Activated B cell treated with CpG ODN at 0.5 μM for 24 hours (primary cell): ENCODE results near the gene CCND2. TPM values are rescaled to one million over a fixed set of nuclear protein-coding genes. Genes with fewer than 3 reads are reported as not detected.

Source experiments
- ATAC-seq: fragments of 200-7000 bp; cut with Tn5 transposase; one replicate; pipeline ENCODE4 v1.10.0; 2021; ENCODE audit warnings: low read depth, mild to moderate bottlenecking, moderate library complexity
- CTCF ChIA-PET: fragments of 350-600 bp; sonication (Branson Sonifier 250); formaldehyde crosslinking; loops from one replicate; lab custom pipeline; 2021; ENCODE audit warnings: antibody characterized with exemption; lab: Charles Lee
- POLR2A ChIA-PET: fragments of 350-600 bp; sonication (Branson Sonifier 250); formaldehyde crosslinking; loops from one replicate; lab custom pipeline; 2021; ENCODE audit warnings: antibody characterized with exemption; lab: Charles Lee
- DNase-seq: peaks from one replicate; pipeline ENCODE4 v3.0.0; 2022
- H3K27ac Mint-ChIP-seq: one replicate; pipeline ENCODE4 v1.8.0; 2020; ENCODE audit warnings: mixed read lengths
- H3K27me3 Mint-ChIP-seq: one replicate; pipeline ENCODE4 v1.8.0; 2021; ENCODE audit warnings: mixed read lengths
- H3K36me3 Mint-ChIP-seq: one replicate; pipeline ENCODE4 v1.8.0; 2021; ENCODE audit warnings: low read depth, mixed read lengths
- H3K4me1 Mint-ChIP-seq: one replicate; pipeline ENCODE4 v1.8.0; 2021; ENCODE audit warnings: mixed read lengths
- H3K4me3 Mint-ChIP-seq: one replicate; pipeline ENCODE4 v1.8.0; 2020; ENCODE audit warnings: mild to moderate bottlenecking, mixed read lengths
- H3K9me3 Mint-ChIP-seq: one replicate; pipeline ENCODE4 v1.8.0; 2020; ENCODE audit warnings: mixed read lengths
- intact Hi-C: fragments of 100-400 bp; cut with micrococcal nuclease; formaldehyde crosslinking; loops from one replicate; pipeline ENCODE4 v1.15.1; 2024
- total RNA-seq: library from RNA; stranded (reverse); gene quantifications from 2 replicates; pipeline ENCODE4 v1.2.3, GENCODE V29; 2022
- TF ChIP-seq, protein P1 (sequence below): fragments of 200-600 bp; IDR thresholded peaks from one replicate; pipeline ENCODE4 v1.8.0; 2022; ENCODE audit warnings: antibody characterized with exemption, mild to moderate bottlenecking

CCND2 gene
- total RNA-seq, 1 donor from 2014 or later = 237 TPM

DNA sequence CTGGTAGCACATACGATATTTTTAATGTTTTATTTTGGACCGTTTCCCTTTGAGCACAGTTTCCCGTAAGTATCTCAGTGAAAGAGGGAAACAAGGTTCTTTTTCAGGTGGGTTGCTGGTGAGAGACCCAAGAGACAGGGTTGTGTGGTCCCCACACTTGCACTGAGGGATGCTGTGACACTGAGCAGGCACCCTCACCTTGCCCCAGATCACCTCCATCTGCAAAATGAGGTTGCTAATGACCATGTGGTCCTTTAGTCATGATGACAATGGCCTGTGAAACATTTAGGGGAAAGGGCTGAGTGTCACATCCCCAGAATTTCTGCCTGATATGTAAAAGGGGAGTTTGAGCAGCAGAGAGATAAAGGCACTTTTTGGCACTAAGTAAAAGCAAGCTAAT lies 4.3 kb downstream of the CCND2 start:
- H3K27ac Mint-ChIP-seq = no peak overlapping the region
- no peaks in the 10 kb centered on the region for H3K27me3 Mint-ChIP-seq
- intact Hi-C loops = loop anchor here (1.0 to 10.0 kb wide), 9 partner anchors 171 to 1483 kb away; partner anchors contain the start of genes CRACR2A and FKBP4
- DNase-seq (no peak), ATAC-seq (no peak)
- H3K9me3 Mint-ChIP-seq = no peaks in the 10 kb centered on the region
- POLR2A ChIA-PET = interaction anchor here (1.6 to 6.0 kb wide), 4 partner anchors 9 to 282 kb away, joined by 4 to 48 read pairs (median 12); no protein-coding TSS in a partner anchor
- CTCF ChIA-PET = interaction anchor here (1.2 to 5.8 kb wide), 22 partner anchors 8 to 978 kb away, joined by 3 to 206 read pairs (median 7); no protein-coding TSS in a partner anchor
- no peak overlapping the region for H3K4me3 Mint-ChIP-seq
- peaks cover 73% of the 10 kb centered on the region for H3K36me3 Mint-ChIP-seq
- TF ChIP-seq, protein P1, sequence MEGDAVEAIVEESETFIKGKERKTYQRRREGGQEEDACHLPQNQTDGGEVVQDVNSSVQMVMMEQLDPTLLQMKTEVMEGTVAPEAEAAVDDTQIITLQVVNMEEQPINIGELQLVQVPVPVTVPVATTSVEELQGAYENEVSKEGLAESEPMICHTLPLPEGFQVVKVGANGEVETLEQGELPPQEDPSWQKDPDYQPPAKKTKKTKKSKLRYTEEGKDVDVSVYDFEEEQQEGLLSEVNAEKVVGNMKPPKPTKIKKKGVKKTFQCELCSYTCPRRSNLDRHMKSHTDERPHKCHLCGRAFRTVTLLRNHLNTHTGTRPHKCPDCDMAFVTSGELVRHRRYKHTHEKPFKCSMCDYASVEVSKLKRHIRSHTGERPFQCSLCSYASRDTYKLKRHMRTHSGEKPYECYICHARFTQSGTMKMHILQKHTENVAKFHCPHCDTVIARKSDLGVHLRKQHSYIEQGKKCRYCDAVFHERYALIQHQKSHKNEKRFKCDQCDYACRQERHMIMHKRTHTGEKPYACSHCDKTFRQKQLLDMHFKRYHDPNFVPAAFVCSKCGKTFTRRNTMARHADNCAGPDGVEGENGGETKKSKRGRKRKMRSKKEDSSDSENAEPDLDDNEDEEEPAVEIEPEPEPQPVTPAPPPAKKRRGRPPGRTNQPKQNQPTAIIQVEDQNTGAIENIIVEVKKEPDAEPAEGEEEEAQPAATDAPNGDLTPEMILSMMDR = no peak
- peaks cover 28% of the 10 kb centered on the region for H3K4me1 Mint-ChIP-seq

DNA sequence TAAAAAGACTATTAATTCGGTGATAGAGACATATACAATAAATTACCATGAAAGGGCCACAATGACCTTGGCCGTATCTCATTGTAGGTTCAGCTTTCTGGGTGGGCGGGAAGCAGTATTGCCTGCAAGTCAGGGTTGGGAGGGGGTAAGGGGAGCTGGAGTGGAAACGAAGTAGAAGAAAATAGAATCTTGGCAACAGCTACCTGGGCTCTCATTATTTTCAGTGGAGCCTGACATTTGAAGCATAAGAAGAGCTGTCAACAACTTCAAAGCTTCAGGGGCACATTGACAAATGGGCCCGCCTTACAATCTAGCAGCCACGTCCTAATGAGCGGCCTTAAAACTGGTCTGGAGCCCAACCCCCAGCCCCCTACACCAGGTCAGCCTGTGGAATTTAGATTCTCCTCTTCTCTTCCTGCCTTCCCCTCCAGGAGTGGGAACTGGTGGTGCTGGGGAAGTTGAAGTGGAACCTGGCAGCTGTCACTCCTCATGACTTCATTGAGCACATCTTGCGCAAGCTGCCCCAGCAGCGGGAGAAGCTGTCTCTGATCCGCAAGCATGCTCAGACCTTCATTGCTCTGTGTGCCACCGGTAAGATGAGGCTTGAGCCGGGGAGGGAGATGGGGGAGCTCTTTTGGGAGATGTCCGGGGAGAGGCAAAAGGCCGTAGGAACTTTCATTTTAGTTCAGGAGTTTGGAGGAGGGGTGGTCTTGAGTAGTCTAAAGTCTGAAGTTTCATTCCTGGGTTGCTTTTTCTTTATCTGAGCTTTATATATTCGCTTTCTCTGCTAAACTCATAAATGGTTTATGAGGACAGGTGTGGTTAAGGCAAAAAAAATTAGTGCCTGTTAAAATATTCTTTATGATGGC lies 5.0 kb downstream of the CCND2 start:
- H3K9me3 Mint-ChIP-seq = no peaks in the 10 kb centered on the region
- POLR2A ChIA-PET = interaction anchor here (0.7 to 6.0 kb wide), 3 partner anchors 10 to 318 kb away, joined by 3 to 48 read pairs (median 17); no protein-coding TSS in a partner anchor
- CTCF ChIA-PET = interaction anchor here (0.9 to 5.8 kb wide), 11 partner anchors 9 to 978 kb away, joined by 3 to 206 read pairs (median 10); no protein-coding TSS in a partner anchor
- H3K27ac Mint-ChIP-seq = no peak overlapping the region
- peaks cover 22% of the 10 kb centered on the region for H3K4me1 Mint-ChIP-seq
- TF ChIP-seq, protein P1 = no peak
- peaks cover 80% of the 10 kb centered on the region for H3K36me3 Mint-ChIP-seq
- no peak for ATAC-seq
- H3K4me3 Mint-ChIP-seq = no peak overlapping the region
- DNase-seq = no peak
- intact Hi-C loops = loop anchor here (5.0 to 10.0 kb wide), 2 partner anchors 621 to 1484 kb away; partner anchors contain the start of gene FKBP4
- H3K27me3 Mint-ChIP-seq = no peaks in the 10 kb centered on the region

DNA sequence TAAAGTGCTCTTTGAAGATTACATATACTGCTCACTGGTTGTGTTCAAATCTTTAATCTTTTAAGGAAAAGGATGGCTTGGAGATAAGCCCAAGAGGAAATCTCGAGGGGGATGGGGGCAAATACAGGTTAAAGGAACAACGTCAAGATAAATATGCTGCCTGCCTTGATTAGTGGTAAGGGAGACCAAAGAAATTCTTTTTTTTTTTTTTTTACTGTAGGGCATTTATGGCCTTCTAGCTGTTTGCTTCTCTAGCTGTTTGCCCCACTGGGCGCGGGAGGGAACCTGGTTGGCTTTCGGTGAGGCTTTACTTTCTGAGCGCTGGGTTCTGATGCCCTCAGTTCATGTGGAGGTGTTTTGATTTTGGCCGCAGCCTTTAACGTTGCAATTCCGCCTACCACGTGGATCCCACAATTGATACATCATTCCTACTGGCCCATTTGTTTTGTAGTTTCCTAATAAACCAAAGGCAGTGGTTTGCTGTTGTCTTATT lies 5.7 kb downstream of the CCND2 start:
- Mint-ChIP-seq H3K4me1 (peaks cover 18% of the 10 kb centered on the region), H3K27ac (no peak overlapping the region), H3K36me3 (peaks cover 82% of the 10 kb centered on the region), H3K27me3 (no peaks in the 10 kb centered on the region), H3K4me3 (no peak overlapping the region), H3K9me3 (no peaks in the 10 kb centered on the region)
- ATAC-seq (no peak), DNase-seq (no peak)
- intact Hi-C loops = loop anchor here (5.0 to 10.0 kb wide), 2 partner anchors 622 to 1484 kb away; partner anchors contain the start of gene FKBP4
- TF ChIP-seq, protein P1 = no peak
- POLR2A ChIA-PET = interaction anchor here (0.7 to 3.1 kb wide), 2 partner anchors 11 to 318 kb away, joined by 3 to 17 read pairs; no protein-coding TSS in a partner anchor
- CTCF ChIA-PET = interaction anchor here (0.9 to 5.8 kb wide), 6 partner anchors 10 to 393 kb away, joined by 4 to 206 read pairs (median 74); no protein-coding TSS in a partner anchor

DNA sequence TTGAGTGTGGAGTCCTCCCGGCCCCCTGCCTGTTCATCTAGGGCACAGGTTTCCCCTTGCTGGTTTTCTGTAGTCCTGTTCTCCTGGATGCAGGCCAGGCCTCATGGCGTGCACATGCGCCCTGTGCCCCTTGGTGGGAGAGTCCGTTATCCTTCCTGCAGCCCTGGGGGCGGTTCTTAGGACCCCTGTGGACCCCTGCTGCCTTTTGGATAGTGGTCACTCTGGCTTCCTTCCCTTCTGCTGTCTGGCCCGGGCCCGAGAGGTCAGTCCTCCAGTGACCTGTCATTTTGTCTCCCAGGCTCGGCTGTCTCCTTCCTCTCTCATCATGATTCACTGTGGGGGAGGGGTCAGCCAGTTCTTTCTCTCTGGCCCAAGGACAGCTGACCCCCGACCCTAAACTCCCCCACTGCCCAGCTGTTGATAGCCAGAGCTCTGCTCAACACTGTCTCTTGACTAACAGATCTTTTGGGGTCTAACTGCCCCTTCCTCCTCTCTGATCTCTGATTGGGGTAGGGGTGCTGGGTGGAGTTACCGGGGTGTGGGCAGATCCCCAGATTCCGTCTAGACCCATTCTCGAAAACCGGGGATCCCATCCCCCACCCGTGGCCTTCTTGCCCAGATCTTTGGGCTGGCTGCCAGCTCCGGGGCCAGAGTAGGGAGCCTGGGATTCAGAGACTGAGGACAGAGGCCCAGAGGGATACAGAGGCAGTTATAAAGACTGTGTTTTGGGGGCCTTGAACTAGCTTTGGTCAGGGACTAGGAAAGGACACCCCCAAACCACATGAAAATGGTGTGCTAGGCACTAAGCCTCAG lies 7.0 kb downstream of the CCND2 start:
- Mint-ChIP-seq H3K9me3 (no peaks in the 10 kb centered on the region), H3K4me3 (no peak overlapping the region), H3K27me3 (no peaks in the 10 kb centered on the region), H3K27ac (no peak overlapping the region), H3K36me3 (peaks cover 92% of the 10 kb centered on the region), H3K4me1 (peaks cover 18% of the 10 kb centered on the region)
- ChIA-PET CTCF (no interaction called here), POLR2A (interaction anchor here (1.5 kb wide), 1 partner anchor 9 kb away, joined by 4 read pairs; no protein-coding TSS in a partner anchor)
- intact Hi-C loops = no loop called here
- TF ChIP-seq, protein P1 = no peak
- DNase-seq (no peak), ATAC-seq (no peak)
